Keratinocyte (primary cell): ENCODE measurements around the gene HIVEP2. TPM values are rescaled to one million over a fixed set of nuclear protein-coding genes. Genes with fewer than 3 reads are reported as not detected.

Experiments
- DNase-seq: peaks from one replicate; pipeline ENCODE4 v3.0.0-alpha.2; 2011; ENCODE audit warnings: low read depth, missing footprints, low spot score
- FAIRE-seq: peaks from 2 replicates; lab custom pipeline; 2011; peaks lifted over from hg19 to GRCh38; lab: Jason Lieb, UNC
- H2AFZ ChIP-seq: 2 replicates; pipeline ENCODE4 v1.6.0; 2012; ENCODE audit warnings: low read length, control low read depth, inconsistent platforms; ENCODE audit not compliant: control insufficient read depth
- H3K27ac ChIP-seq: 2 replicates; pipeline ENCODE4 v1.5.1; 2011; ENCODE audit warnings: low read length; ENCODE audit not compliant: control insufficient read depth, insufficient read depth
- H3K27me3 ChIP-seq: 3 replicates; pipeline ENCODE4 v1.6.0; 2011; ENCODE audit warnings: low read length; ENCODE audit not compliant: control insufficient read depth, insufficient read depth; ENCODE audit errors: extremely low read depth
- H3K36me3 ChIP-seq, 2 experiments: 2 replicates in 1 of 2; 3 replicates in 1 of 2; pipeline ENCODE4 v1.5.1; 2011; ENCODE audit warnings: low read length in 2 of 2, mild to moderate bottlenecking in 1 of 2; ENCODE audit not compliant: control insufficient read depth in 2 of 2, insufficient read depth in 2 of 2; ENCODE audit errors: extremely low read depth in 1 of 2
- H3K4me1 ChIP-seq: 3 replicates; pipeline ENCODE4 v1.5.1; 2011; ENCODE audit warnings: low read length; ENCODE audit not compliant: control insufficient read depth, insufficient read depth; ENCODE audit errors: extremely low read depth
- H3K4me2 ChIP-seq: 3 replicates; pipeline ENCODE4 v1.6.0; 2011; ENCODE audit warnings: low read depth, low read length; ENCODE audit not compliant: control insufficient read depth, insufficient read depth; ENCODE audit errors: extremely low read depth
- H3K4me3 ChIP-seq, 3 experiments: fragments of 200-600 bp in 1 of 3; sonication (generic) in 1 of 3; 2 replicates in 2 of 3; 3 replicates in 1 of 3; pipeline ENCODE4 v1.5.1; 2011 to 2016; ENCODE audit warnings: low read length in 3 of 3, mild to moderate bottlenecking in 3 of 3, control low read depth in 2 of 3, inconsistent platforms in 1 of 3, low read depth in 1 of 3, mixed read lengths in 1 of 3, mixed run types in 1 of 3, moderate library complexity in 1 of 3; ENCODE audit not compliant: control insufficient read depth in 2 of 3, insufficient read depth in 2 of 3; ENCODE audit errors: extremely low read depth in 1 of 3
- H3K79me2 ChIP-seq: 2 replicates; pipeline ENCODE4 v1.6.0; 2012; ENCODE audit warnings: low read length; ENCODE audit not compliant: control insufficient read depth, insufficient read depth
- H3K9ac ChIP-seq: 3 replicates; pipeline ENCODE4 v1.6.0; 2011; ENCODE audit warnings: low read length; ENCODE audit not compliant: control insufficient read depth, insufficient read depth; ENCODE audit errors: extremely low read depth
- H3K9me1 ChIP-seq: 3 replicates; pipeline ENCODE4 v1.6.0; 2011; ENCODE audit warnings: low read length; ENCODE audit not compliant: control insufficient read depth, insufficient read depth; ENCODE audit errors: extremely low read depth
- H3K9me3 ChIP-seq: 2 replicates; pipeline ENCODE4 v1.5.1; 2012; ENCODE audit warnings: low read depth, low read length; ENCODE audit not compliant: control insufficient read depth
- H4K20me1 ChIP-seq: 3 replicates; pipeline ENCODE4 v1.6.0; 2011; ENCODE audit warnings: low read length; ENCODE audit not compliant: control insufficient read depth, insufficient read depth; ENCODE audit errors: extremely low read depth
- EZH2 ChIP-seq: IDR thresholded peaks from one replicate; pipeline ENCODE4 v1.6.1; 2012; ENCODE audit warnings: inconsistent platforms, mild to moderate bottlenecking, low read length, moderate library complexity
- dilution Hi-C: fragments of 300-500 bp; cut with MboI; formaldehyde crosslinking; loops from one replicate; pipeline ENCODE4 v1.7.0; 2020; ENCODE audit warnings: low sequenced_read_pairs; ENCODE audit not compliant: extremely low pct_ligation_motif_present
- polyA plus RNA-seq, 5 experiments: library from polyadenylated mRNA; depleted of rRNA in 3 of 5; stranded (reverse) in 3 of 5; stranded (forward) in 1 of 5; unstranded in 1 of 5; fragments of >200 nt; gene quantifications; 1 replicate in 1 of 5; 2 replicates in 3 of 5; 3 replicates in 1 of 5; pipeline versions ENCODE4 v1.2.1 to v1.2.3, GENCODE V29; 2011 to 2012; ENCODE audit warnings: missing spikeins in 2 of 5, low read depth in 1 of 5, low replicate concordance in 1 of 5
- TF ChIP-seq, protein P1 (sequence below), 3 experiments: IDR thresholded peaks in 1 of 3; conservative IDR thresholded peaks in 1 of 3; optimal IDR thresholded peaks in 1 of 3; 2 replicates in 2 of 3; 3 replicates in 1 of 3; pipeline versions ENCODE3 to v1.5.1; 2011; ENCODE audit warnings: low read length in 3 of 3, mild to moderate bottlenecking in 3 of 3, moderate library complexity in 2 of 3, control low read depth in 1 of 3, inconsistent platforms in 1 of 3; ENCODE audit not compliant: insufficient read depth in 2 of 3; ENCODE audit errors: extremely low read depth in 1 of 3

HIVEP2 gene
- polyA plus RNA-seq, 1 donor (not counting 4 experiments of a cell fraction or from before 2014, with no cell fraction given) = 8.9 TPM

DNA sequence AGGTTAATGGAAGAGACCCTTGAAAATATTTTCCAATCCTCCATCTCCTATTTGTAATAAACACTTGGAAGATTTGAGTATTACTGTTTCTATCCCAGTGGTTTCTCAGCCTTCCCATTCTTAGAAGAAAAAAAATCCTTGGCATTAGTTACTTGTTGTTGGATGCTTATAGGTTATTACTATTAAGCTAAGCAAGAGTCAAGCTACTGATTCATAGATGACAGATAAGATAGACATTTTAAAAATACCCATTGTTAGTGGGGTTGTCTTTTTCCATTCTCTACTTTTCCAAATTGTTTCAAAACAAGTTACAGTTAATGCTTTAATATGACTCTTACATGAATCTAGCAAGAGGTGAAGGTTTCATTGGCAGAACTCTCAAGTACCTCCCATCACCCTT, 158.5 kb downstream of the HIVEP2 start:
- TF ChIP-seq EZH2 = no peak
- no peak overlapping the region for H3K27ac ChIP-seq
- FAIRE-seq = no peak
- no peaks in the 10 kb centered on the region for H3K9me1 ChIP-seq
- dilution Hi-C loops = no loop called here
- no peak overlapping the region for H3K9ac ChIP-seq
- peaks cover 0 to 4% of the 10 kb centered on the region in 2 experiments for H3K36me3 ChIP-seq
- H3K27me3 ChIP-seq = no peaks in the 10 kb centered on the region
- H3K9me3 ChIP-seq = no peaks in the 10 kb centered on the region
- H4K20me1 ChIP-seq = no peaks in the 10 kb centered on the region
- no peak overlapping the region for H3K4me3 ChIP-seq
- DNase-seq = no peak
- H3K4me2 ChIP-seq = no peak overlapping the region
- H3K4me1 ChIP-seq = no peaks in the 10 kb centered on the region
- H2AFZ ChIP-seq = no peak overlapping the region
- H3K79me2 ChIP-seq = no peaks in the 10 kb centered on the region

DNA sequence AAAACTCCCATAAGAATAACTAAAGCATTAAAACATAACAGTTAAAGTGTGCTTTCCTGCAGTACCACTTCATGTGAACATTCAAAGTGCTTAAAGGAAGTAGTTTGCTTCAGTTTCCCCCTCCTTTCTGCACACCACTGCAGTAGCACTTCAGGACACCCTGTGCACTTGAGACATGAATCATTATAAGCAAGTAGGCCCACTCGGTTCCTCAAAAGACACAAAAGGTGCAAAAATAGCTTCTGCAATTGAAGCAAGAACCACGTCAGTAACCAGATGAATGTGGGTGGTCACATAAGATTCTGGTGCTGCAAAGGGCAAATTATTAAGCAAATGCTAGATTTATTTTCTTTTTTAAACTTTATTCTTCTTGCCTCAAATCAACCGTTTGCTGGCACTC, 160.6 kb downstream of the HIVEP2 start:
- no peak for TF ChIP-seq EZH2
- TF ChIP-seq, protein P1, sequence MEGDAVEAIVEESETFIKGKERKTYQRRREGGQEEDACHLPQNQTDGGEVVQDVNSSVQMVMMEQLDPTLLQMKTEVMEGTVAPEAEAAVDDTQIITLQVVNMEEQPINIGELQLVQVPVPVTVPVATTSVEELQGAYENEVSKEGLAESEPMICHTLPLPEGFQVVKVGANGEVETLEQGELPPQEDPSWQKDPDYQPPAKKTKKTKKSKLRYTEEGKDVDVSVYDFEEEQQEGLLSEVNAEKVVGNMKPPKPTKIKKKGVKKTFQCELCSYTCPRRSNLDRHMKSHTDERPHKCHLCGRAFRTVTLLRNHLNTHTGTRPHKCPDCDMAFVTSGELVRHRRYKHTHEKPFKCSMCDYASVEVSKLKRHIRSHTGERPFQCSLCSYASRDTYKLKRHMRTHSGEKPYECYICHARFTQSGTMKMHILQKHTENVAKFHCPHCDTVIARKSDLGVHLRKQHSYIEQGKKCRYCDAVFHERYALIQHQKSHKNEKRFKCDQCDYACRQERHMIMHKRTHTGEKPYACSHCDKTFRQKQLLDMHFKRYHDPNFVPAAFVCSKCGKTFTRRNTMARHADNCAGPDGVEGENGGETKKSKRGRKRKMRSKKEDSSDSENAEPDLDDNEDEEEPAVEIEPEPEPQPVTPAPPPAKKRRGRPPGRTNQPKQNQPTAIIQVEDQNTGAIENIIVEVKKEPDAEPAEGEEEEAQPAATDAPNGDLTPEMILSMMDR (optimal IDR thresholded peaks at IDR 0.05 in 1 of 3, IDR thresholded peaks at IDR 0.05 in 1 of 3, conservative IDR thresholded peaks at IDR 0.05 in 1 of 3; ENCODE audit: extremely low read depth in 1 of 3, insufficient read depth in 2 of 3, low read length in 3 of 3) = no peak
- no peak overlapping the region for H3K4me2 ChIP-seq
- H2AFZ ChIP-seq = no peak overlapping the region
- H3K4me1 ChIP-seq = no peaks in the 10 kb centered on the region
- FAIRE-seq (no peak), DNase-seq (no peak)
- no peaks in the 10 kb centered on the region for H3K79me2 ChIP-seq
- peaks cover 0 to 4% of the 10 kb centered on the region in 2 experiments for H3K36me3 ChIP-seq
- no peak overlapping the region for H3K9ac ChIP-seq
- no peaks in the 10 kb centered on the region for H3K9me1 ChIP-seq
- no peaks in the 10 kb centered on the region for H4K20me1 ChIP-seq
- no peak overlapping the region for H3K27ac ChIP-seq
- H3K9me3 ChIP-seq = no peaks in the 10 kb centered on the region
- no peaks in the 10 kb centered on the region for H3K27me3 ChIP-seq
- dilution Hi-C loops = no loop called here
- H3K4me3 ChIP-seq = no peak overlapping the region

DNA sequence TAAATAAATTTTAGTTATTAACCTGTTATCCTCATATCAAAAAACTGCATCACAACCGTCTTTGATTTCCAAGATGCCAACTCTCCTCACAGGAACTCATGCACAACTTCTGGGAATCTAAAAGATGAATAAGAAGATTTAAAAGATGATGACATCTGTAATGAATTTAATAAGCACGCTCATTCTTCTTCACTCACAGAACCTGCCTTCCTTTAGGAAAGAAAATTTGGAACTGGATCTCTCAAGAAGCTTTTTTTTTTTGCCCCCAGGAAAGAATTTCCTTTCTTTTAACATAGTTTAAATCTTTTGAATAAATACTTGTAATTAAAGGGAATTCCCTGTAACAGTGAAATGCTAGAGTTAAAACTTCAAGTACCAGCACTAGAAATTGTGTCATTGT, 161.5 kb downstream of the HIVEP2 start:
- H2AFZ ChIP-seq = no peak overlapping the region
- no peak for TF ChIP-seq EZH2
- TF ChIP-seq, protein P1 (optimal IDR thresholded peaks at IDR 0.05 in 1 of 3, IDR thresholded peaks at IDR 0.05 in 1 of 3, conservative IDR thresholded peaks at IDR 0.05 in 1 of 3; ENCODE audit: extremely low read depth in 1 of 3, insufficient read depth in 2 of 3, low read length in 3 of 3) = no peak
- H3K4me3 ChIP-seq = no peak overlapping the region
- dilution Hi-C loops = no loop called here
- H3K79me2 ChIP-seq = no peaks in the 10 kb centered on the region
- no peaks in the 10 kb centered on the region for H3K9me1 ChIP-seq
- H4K20me1 ChIP-seq = no peaks in the 10 kb centered on the region
- H3K4me2 ChIP-seq = no peak overlapping the region
- H3K27ac ChIP-seq = no peak overlapping the region
- no peaks in the 10 kb centered on the region for H3K4me1 ChIP-seq
- H3K27me3 ChIP-seq = no peaks in the 10 kb centered on the region
- H3K36me3 ChIP-seq = peaks cover 0 to 4% of the 10 kb centered on the region in 2 experiments
- no peak for FAIRE-seq
- DNase-seq = no peak
- H3K9ac ChIP-seq = no peak overlapping the region
- H3K9me3 ChIP-seq = no peaks in the 10 kb centered on the region
